Astrocyte (in vitro differentiated cells and primary cell): ENCODE data around the gene ATP5F1B.

Experiments used
- CTCF ChIP-seq: IDR thresholded peaks from 2 replicates; pipeline ENCODE4 v1.5.1; 2011; ENCODE audit warnings: low read depth, mild to moderate bottlenecking, inconsistent platforms, low read length, moderate library complexity; ENCODE audit not compliant: insufficient read depth
- EZH2 ChIP-seq: IDR thresholded peaks from 2 replicates; pipeline ENCODE4 v1.6.1; 2012; ENCODE audit warnings: mild to moderate bottlenecking, low read length, inconsistent platforms; ENCODE audit not compliant: insufficient read depth

- TF ChIP-seq CTCF (no peak), EZH2 (no peak)
Observed at GRCh38 chr12:56599041-56599440, 46.7 kb downstream of the ATP5F1B start.
